T-helper 2 cell treated with Interferon-gamma antibody and Interleukin-4, amounts not matched to agents 5 μg/mL and 100 μg/mL, for 36 hours (primary cell): ENCODE data around the gene MYBPH.

ENCODE experiments used
- DNase-seq: peaks from one replicate; pipeline ENCODE4 v3.0.0; 2021; ENCODE audit warnings: low spot score
- H3K27ac Mint-ChIP-seq: one replicate; pipeline ENCODE4 v1.8.0; 2021; ENCODE audit warnings: mild to moderate bottlenecking, mixed read lengths
- H3K27me3 Mint-ChIP-seq: one replicate; pipeline ENCODE4 v1.8.0; 2021; ENCODE audit warnings: low read depth, mixed read lengths
- H3K36me3 Mint-ChIP-seq: one replicate; pipeline ENCODE4 v1.8.0; 2021; ENCODE audit warnings: low read depth, mixed read lengths
- H3K4me1 Mint-ChIP-seq: one replicate; pipeline ENCODE4 v1.8.0; 2021; ENCODE audit warnings: low read depth, mixed read lengths
- H3K4me3 Mint-ChIP-seq: one replicate; pipeline ENCODE4 v1.8.0; 2022; ENCODE audit warnings: mild to moderate bottlenecking, moderate library complexity, mixed read lengths
- H3K9me3 Mint-ChIP-seq: one replicate; pipeline ENCODE4 v1.8.0; 2021; ENCODE audit warnings: mixed read lengths

Gene MYBPH

DNA sequence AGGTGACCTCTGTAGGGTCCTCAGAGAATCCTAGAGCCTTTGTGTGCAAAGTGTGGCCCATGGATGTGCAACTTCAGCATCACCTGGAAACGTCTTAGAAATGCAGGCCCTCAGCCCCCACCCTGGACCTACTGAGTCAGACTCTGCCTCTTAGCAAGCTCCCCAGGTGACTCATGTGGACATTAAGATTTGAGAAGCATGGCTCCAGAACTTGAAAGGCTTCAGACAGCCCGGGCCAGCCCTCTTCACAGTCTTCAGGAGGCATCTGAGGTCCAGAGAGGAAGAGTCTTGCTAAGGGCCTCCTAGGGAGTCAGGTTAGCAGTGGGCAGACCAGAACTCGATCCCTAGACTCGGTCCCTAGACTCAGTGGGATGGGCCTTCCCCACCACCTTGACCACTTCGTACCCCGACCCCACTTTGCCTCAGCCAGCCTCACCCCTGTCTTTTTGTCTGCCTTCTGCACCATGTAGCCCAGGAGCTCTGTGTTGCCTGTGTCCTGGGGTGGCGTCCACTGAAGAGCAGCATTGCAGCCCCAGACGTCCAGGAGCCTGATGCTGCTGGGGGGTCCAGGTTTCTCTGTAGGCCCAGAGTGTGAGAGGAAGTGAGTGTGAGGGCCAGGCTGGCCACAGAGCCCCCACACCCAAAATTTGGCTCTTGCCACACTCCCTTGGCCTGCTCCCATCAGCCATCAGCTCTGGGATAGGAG, 4.8 kb downstream of the MYBPH start:
- H3K4me1 Mint-ChIP-seq: no peaks in the 10 kb centered on the region
- no peak overlapping the region for H3K27ac Mint-ChIP-seq
- DNase-seq: no peak
- H3K9me3 Mint-ChIP-seq: no peaks in the 10 kb centered on the region
- H3K36me3 Mint-ChIP-seq: no peaks in the 10 kb centered on the region
- no peaks in the 10 kb centered on the region for H3K27me3 Mint-ChIP-seq
- no peak overlapping the region for H3K4me3 Mint-ChIP-seq

GRCh38 chr1:203169770-203170520, 5.7 kb downstream of the MYBPH start:
- Mint-ChIP-seq H3K27ac (no peak overlapping the region), H3K4me1 (no peaks in the 10 kb centered on the region), H3K9me3 (no peaks in the 10 kb centered on the region), H3K4me3 (no peak overlapping the region), H3K36me3 (no peaks in the 10 kb centered on the region), H3K27me3 (no peaks in the 10 kb centered on the region)
- DNase-seq: no peak

DNA sequence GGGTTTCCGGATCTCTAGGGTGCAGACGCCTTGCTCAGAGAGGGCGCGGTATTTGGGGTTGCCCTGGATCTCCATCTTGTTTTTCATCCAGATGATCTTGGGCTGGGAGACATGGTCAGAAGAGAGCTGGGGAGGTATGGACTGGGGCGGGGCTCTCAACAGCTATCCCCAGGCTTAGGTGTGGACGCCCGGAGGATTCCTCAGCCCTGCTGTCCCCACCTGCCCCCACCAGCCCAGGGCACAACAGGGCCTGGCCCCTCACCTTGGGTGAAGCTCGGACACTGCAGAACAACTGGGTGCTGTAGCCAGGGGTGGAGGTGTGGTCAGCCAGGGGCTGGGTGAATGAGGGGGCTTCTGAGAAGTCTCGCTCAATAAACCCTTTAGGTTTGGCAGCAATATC, 6.6 kb downstream of the MYBPH start:
- Mint-ChIP-seq H3K27me3 (no peaks in the 10 kb centered on the region), H3K36me3 (no peaks in the 10 kb centered on the region), H3K4me1 (no peaks in the 10 kb centered on the region), H3K9me3 (no peaks in the 10 kb centered on the region), H3K4me3 (no peak overlapping the region), H3K27ac (no peak overlapping the region)
- no peak for DNase-seq

DNA sequence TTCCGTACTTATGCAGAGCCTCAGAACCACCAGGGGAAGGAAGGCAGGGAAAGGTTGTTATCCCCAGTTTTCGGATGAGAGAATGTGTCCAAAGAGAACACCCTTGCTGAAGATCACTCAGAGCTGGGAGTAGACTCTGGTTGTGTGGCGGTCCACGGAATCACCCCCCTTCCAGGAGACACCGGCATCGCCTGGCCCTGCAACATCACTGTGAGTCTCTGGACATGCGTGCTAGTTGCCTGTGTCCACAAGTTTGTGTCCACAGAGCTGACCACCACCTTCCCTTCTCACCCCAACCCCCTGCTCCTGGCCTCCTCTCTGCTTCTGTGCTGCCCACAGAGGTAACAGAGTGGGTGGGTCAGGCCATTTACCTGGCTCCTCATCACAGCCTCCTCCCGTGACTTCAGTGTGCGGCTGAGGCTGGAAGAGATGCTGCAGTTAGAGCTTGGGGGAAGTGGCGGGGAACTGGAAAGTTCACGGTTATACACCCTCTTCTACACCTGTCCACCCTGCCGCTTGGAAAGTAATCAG, 7.3 kb downstream of the MYBPH start:
- H3K4me3 Mint-ChIP-seq: no peak overlapping the region
- no peak for DNase-seq
- H3K27ac Mint-ChIP-seq: no peak overlapping the region
- no peaks in the 10 kb centered on the region for H3K36me3 Mint-ChIP-seq
- H3K4me1 Mint-ChIP-seq: no peaks in the 10 kb centered on the region
- H3K27me3 Mint-ChIP-seq: no peaks in the 10 kb centered on the region
- no peaks in the 10 kb centered on the region for H3K9me3 Mint-ChIP-seq

GRCh38 chr1:203167913-203168200, 7.8 kb downstream of the MYBPH start:
- Mint-ChIP-seq H3K27ac (no peak overlapping the region), H3K4me3 (no peak overlapping the region), H3K36me3 (no peaks in the 10 kb centered on the region), H3K9me3 (no peaks in the 10 kb centered on the region), H3K4me1 (no peaks in the 10 kb centered on the region), H3K27me3 (no peaks in the 10 kb centered on the region)
- DNase-seq: no peak

- Mint-ChIP-seq H3K27me3 (no peaks in the 10 kb centered on the region), H3K4me3 (no peak overlapping the region), H3K36me3 (no peaks in the 10 kb centered on the region), H3K27ac (no peak overlapping the region), H3K4me1 (no peaks in the 10 kb centered on the region), H3K9me3 (no peaks in the 10 kb centered on the region)
- no peak for DNase-seq
These were observed 8.4 kb downstream of the MYBPH start for GRCh38 chr1:203167026-203167912.

- no peak overlapping the region for H3K27ac Mint-ChIP-seq
- DNase-seq: no peak
- H3K9me3 Mint-ChIP-seq: no peaks in the 10 kb centered on the region
- H3K27me3 Mint-ChIP-seq: no peaks in the 10 kb centered on the region
- H3K36me3 Mint-ChIP-seq: no peaks in the 10 kb centered on the region
- H3K4me3 Mint-ChIP-seq: no peak overlapping the region
- no peaks in the 10 kb centered on the region for H3K4me1 Mint-ChIP-seq
These were observed 9.3 kb downstream of the MYBPH start for GRCh38 chr1:203166192-203166940.

- no peaks in the 10 kb centered on the region for H3K36me3 Mint-ChIP-seq
- no peak for DNase-seq
- no peak overlapping the region for H3K27ac Mint-ChIP-seq
- no peak overlapping the region for H3K4me3 Mint-ChIP-seq
- no peaks in the 10 kb centered on the region for H3K27me3 Mint-ChIP-seq
- H3K4me1 Mint-ChIP-seq: no peaks in the 10 kb centered on the region
- H3K9me3 Mint-ChIP-seq: no peaks in the 10 kb centered on the region
These were observed 9.8 kb downstream of the MYBPH start for GRCh38 chr1:203165800-203166161.

- no peak for DNase-seq
- H3K27me3 Mint-ChIP-seq: no peaks in the 10 kb centered on the region
- no peaks in the 10 kb centered on the region for H3K36me3 Mint-ChIP-seq
- no peaks in the 10 kb centered on the region for H3K4me1 Mint-ChIP-seq
- H3K27ac Mint-ChIP-seq: no peak overlapping the region
- no peaks in the 10 kb centered on the region for H3K9me3 Mint-ChIP-seq
- no peak overlapping the region for H3K4me3 Mint-ChIP-seq
These were observed 10.4 kb downstream of the MYBPH start for GRCh38 chr1:203165101-203165799.

DNA sequence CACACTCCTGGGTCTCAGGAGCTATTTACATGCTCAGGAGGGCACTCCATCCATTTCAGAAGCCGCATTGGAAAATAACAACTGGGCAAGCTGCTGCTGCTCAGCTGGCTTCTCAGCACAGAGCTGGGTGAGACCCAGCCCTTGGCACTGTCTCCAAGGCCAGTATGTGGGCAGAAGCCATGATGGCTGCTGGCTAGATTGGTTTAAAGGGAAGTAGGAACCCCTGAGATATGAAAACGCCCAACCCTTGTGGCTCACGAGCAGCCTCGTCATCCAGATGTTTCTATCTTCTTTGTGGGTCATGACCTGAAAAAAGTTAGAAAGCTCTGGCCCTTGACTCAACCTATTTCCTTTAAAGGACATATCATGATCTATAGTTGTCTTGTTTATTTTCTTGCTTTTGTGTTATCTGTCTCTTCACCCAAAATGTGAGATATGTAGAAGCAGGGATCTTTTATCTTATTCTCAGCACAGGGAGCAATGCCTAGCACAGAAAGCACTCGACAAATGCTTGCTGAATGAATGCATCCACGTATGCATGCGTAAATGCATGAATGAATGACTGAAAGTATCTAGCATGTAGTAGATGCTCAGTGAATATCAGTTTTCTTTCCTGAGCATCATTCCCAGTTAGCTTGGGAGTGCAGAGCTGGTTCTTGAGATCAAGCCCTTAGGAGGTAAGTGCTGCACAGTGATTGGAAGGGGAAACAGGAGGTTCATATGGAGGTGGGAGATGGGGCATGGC, 11.6 kb downstream of the MYBPH start:
- H3K36me3 Mint-ChIP-seq: no peaks in the 10 kb centered on the region
- H3K9me3 Mint-ChIP-seq: no peaks in the 10 kb centered on the region
- H3K27me3 Mint-ChIP-seq: peaks cover 4% of the 10 kb centered on the region
- no peak overlapping the region for H3K4me3 Mint-ChIP-seq
- H3K4me1 Mint-ChIP-seq: no peaks in the 10 kb centered on the region
- no peak for DNase-seq
- H3K27ac Mint-ChIP-seq: no peak overlapping the region

DNA sequence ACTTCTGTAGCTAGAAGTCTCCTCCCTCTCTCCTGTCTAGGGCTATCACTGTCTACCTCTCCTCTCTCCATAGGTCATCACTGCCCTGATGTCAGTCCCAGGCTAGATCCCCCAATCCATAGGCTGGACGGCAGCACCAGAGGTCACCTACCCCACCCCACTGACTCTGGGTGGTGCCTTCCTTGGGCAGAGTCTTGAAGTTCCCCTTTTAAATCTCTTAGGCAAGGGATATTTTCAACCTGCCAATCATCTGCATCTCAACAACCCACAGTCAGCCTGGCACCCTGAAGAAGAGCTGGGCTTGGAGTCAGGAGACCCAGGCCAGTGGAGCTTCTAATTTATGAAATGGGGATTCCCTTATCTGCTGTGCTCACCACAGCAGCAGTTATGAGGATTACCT, 13.2 kb downstream of the MYBPH start:
- no peak overlapping the region for H3K27ac Mint-ChIP-seq
- no peaks in the 10 kb centered on the region for H3K4me1 Mint-ChIP-seq
- no peaks in the 10 kb centered on the region for H3K9me3 Mint-ChIP-seq
- no peak overlapping the region for H3K4me3 Mint-ChIP-seq
- DNase-seq: no peak
- H3K36me3 Mint-ChIP-seq: no peaks in the 10 kb centered on the region
- H3K27me3 Mint-ChIP-seq: peaks cover 4% of the 10 kb centered on the region

GRCh38 chr1:203161703-203162102, 13.9 kb downstream of the MYBPH start:
- Mint-ChIP-seq H3K27me3 (peaks cover 6% of the 10 kb centered on the region), H3K27ac (no peak overlapping the region)

GRCh38 chr1:203161175-203161574, 14.5 kb downstream of the MYBPH start:
- Mint-ChIP-seq H3K27me3 (peaks cover 6% of the 10 kb centered on the region), H3K9me3 (no peaks in the 10 kb centered on the region), H3K4me1 (no peaks in the 10 kb centered on the region), H3K36me3 (no peaks in the 10 kb centered on the region), H3K4me3 (no peak overlapping the region), H3K27ac (no peak overlapping the region)
- DNase-seq: no peak

More at GRCh38 chr1:203161703-203162102, 13.9 kb downstream of the MYBPH start:
- Mint-ChIP-seq H3K4me3 (no peak overlapping the region), H3K9me3 (no peaks in the 10 kb centered on the region), H3K36me3 (no peaks in the 10 kb centered on the region), H3K4me1 (no peaks in the 10 kb centered on the region)
- DNase-seq: no peak
